ENCODE measurements around the gene NEDD4L.
"Not testable (repeated sequence)": the region's sequence is repeated elsewhere in the genome, so short reads cannot be mapped to it uniquely, and the experiment has no call there.

NEDD4L gene

GRCh38 chr18:58280191-58280590 is 236.2 kb downstream of the NEDD4L start:
- no peak for TF ChIP-seq RARB (CRISPR knock-in tag; IDR thresholded peaks at IDR 0.05)
- TF ChIP-seq PPARA (CRISPR knock-in tag; IDR thresholded peaks at IDR 0.05; ENCODE audit: borderline replicate concordance) = no peak
- TF ChIP-seq CSDC2 (CRISPR knock-in tag; IDR thresholded peaks at IDR 0.05) = no peak
- no peak for TF ChIP-seq OSR1 (CRISPR knock-in tag; IDR thresholded peaks at IDR 0.05)
- no peak for TF ChIP-seq ZFP3 (CRISPR knock-in tag; IDR thresholded peaks at IDR 0.05)
- TF ChIP-seq TCF4 (CRISPR knock-in tag; IDR thresholded peaks at IDR 0.05; ENCODE audit: borderline replicate concordance) = no peak
- no peak for TF ChIP-seq TOX (CRISPR knock-in tag; IDR thresholded peaks at IDR 0.05; ENCODE audit: borderline replicate concordance)
- no peak for TF ChIP-seq BACH2 (CRISPR knock-in tag; IDR thresholded peaks at IDR 0.05; ENCODE audit: borderline replicate concordance)
- no peak for TF ChIP-seq GLIS3 (CRISPR knock-in tag; IDR thresholded peaks at IDR 0.05)
- TF ChIP-seq ZNF565 (CRISPR knock-in tag; conservative IDR thresholded peaks at IDR 0.05; ENCODE audit: low read depth) = no peak
- TF ChIP-seq, protein P1, sequence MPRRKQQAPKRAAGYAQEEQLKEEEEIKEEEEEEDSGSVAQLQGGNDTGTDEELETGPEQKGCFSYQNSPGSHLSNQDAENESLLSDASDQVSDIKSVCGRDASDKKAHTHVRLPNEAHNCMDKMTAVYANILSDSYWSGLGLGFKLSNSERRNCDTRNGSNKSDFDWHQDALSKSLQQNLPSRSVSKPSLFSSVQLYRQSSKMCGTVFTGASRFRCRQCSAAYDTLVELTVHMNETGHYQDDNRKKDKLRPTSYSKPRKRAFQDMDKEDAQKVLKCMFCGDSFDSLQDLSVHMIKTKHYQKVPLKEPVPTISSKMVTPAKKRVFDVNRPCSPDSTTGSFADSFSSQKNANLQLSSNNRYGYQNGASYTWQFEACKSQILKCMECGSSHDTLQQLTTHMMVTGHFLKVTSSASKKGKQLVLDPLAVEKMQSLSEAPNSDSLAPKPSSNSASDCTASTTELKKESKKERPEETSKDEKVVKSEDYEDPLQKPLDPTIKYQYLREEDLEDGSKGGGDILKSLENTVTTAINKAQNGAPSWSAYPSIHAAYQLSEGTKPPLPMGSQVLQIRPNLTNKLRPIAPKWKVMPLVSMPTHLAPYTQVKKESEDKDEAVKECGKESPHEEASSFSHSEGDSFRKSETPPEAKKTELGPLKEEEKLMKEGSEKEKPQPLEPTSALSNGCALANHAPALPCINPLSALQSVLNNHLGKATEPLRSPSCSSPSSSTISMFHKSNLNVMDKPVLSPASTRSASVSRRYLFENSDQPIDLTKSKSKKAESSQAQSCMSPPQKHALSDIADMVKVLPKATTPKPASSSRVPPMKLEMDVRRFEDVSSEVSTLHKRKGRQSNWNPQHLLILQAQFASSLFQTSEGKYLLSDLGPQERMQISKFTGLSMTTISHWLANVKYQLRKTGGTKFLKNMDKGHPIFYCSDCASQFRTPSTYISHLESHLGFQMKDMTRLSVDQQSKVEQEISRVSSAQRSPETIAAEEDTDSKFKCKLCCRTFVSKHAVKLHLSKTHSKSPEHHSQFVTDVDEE (CRISPR knock-in tag; IDR thresholded peaks at IDR 0.05) = no peak
- TF ChIP-seq, protein P2, sequence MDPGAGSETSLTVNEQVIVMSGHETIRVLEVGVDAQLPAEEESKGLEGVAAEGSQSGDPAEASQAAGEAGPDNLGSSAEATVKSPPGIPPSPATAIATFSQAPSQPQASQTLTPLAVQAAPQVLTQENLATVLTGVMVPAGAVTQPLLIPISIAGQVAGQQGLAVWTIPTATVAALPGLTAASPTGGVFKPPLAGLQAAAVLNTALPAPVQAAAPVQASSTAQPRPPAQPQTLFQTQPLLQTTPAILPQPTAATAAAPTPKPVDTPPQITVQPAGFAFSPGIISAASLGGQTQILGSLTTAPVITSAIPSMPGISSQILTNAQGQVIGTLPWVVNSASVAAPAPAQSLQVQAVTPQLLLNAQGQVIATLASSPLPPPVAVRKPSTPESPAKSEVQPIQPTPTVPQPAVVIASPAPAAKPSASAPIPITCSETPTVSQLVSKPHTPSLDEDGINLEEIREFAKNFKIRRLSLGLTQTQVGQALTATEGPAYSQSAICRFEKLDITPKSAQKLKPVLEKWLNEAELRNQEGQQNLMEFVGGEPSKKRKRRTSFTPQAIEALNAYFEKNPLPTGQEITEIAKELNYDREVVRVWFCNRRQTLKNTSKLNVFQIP (CRISPR knock-in tag; IDR thresholded peaks at IDR 0.05; ENCODE audit: borderline replicate concordance, low read depth) = no peak
- no peak for ATAC-seq

- not testable (repeated sequence) for ATAC-seq
These were observed 238.8 kb downstream of the NEDD4L start for GRCh38 chr18:58282872-58283271.

GRCh38 chr18:58284699-58285448 is 240.8 kb downstream of the NEDD4L start:
- no peak for TF ChIP-seq BACH2 (CRISPR knock-in tag; IDR thresholded peaks at IDR 0.05; ENCODE audit: borderline replicate concordance)
- TF ChIP-seq ZFP3 (CRISPR knock-in tag; IDR thresholded peaks at IDR 0.05) = no peak
- no peak for TF ChIP-seq ZFP30 (CRISPR knock-in tag; IDR thresholded peaks at IDR 0.05)
- no peak for TF ChIP-seq SNAI2 (CRISPR knock-in tag; IDR thresholded peaks at IDR 0.05)
- no peak for TF ChIP-seq ESRRG (CRISPR knock-in tag; IDR thresholded peaks at IDR 0.05)
- no peak for ATAC-seq

DNA sequence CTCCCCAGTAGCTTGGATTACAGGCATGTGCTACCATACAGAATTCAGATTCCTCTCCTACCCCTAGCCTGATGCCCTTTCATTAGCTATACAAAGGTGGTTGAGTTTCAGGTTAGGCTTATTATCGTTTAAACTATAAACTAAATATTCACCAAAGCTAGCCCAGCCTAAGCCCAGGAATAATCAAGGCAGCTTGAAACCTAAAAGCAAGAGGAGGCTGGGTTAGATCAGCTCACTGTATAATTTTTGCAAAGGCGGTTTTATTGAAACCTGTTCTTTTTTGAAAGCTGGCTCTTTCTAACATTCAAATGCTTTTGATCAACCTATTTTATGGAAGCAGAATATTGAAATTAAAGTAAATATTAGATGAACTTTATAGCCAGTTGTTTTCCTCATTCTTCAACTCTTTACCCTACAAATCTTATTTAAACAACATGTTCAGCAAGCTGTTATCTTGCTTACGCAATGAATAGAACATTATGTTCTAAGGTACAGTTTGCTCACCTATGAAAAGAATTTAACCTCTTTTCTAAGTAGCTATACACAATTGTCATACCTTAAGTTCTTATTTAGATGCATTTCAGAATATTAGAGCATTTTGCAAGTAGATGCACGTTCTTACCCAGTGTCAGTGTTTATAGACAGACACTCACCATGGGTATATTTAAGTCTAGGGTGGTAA is 241.6 kb downstream of the NEDD4L start:
- TF ChIP-seq CREB5 (CRISPR knock-in tag; IDR thresholded peaks at IDR 0.05; ENCODE audit: low read depth) (no peak), ZC3H10 (CRISPR knock-in tag; IDR thresholded peaks at IDR 0.05) (no peak), ZNF565 (CRISPR knock-in tag; conservative IDR thresholded peaks at IDR 0.05; ENCODE audit: low read depth) (no peak), ZNF70 (CRISPR knock-in tag; IDR thresholded peaks at IDR 0.05) (no peak), TCF4 (CRISPR knock-in tag; IDR thresholded peaks at IDR 0.05; ENCODE audit: borderline replicate concordance) (no peak), OSR1 (CRISPR knock-in tag; IDR thresholded peaks at IDR 0.05) (no peak), RARB (CRISPR knock-in tag; IDR thresholded peaks at IDR 0.05) (no peak), GLIS3 (CRISPR knock-in tag; IDR thresholded peaks at IDR 0.05) (no peak), ZFP3 (CRISPR knock-in tag; IDR thresholded peaks at IDR 0.05) (no peak), ISL1 (CRISPR knock-in tag; IDR thresholded peaks at IDR 0.05) (no peak), ESRRG (CRISPR knock-in tag; IDR thresholded peaks at IDR 0.05) (no peak), ZNF8 (CRISPR knock-in tag; IDR thresholded peaks at IDR 0.05) (no peak), ARNTL (CRISPR knock-in tag; IDR thresholded peaks at IDR 0.05; ENCODE audit: borderline replicate concordance, low read depth) (no peak), BACH2 (CRISPR knock-in tag; IDR thresholded peaks at IDR 0.05; ENCODE audit: borderline replicate concordance) (no peak), ZFP30 (CRISPR knock-in tag; IDR thresholded peaks at IDR 0.05) (no peak), SNAI2 (CRISPR knock-in tag; IDR thresholded peaks at IDR 0.05) (no peak)
- TF ChIP-seq, protein P1 (CRISPR knock-in tag; IDR thresholded peaks at IDR 0.05) = no peak
- TF ChIP-seq, protein P3, sequence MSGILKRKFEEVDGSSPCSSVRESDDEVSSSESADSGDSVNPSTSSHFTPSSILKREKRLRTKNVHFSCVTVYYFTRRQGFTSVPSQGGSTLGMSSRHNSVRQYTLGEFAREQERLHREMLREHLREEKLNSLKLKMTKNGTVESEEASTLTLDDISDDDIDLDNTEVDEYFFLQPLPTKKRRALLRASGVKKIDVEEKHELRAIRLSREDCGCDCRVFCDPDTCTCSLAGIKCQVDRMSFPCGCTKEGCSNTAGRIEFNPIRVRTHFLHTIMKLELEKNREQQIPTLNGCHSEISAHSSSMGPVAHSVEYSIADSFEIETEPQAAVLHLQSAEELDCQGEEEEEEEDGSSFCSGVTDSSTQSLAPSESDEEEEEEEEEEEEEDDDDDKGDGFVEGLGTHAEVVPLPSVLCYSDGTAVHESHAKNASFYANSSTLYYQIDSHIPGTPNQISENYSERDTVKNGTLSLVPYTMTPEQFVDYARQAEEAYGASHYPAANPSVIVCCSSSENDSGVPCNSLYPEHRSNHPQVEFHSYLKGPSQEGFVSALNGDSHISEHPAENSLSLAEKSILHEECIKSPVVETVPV (CRISPR knock-in tag; IDR thresholded peaks at IDR 0.05) = no peak
- TF ChIP-seq, protein P2 (CRISPR knock-in tag; IDR thresholded peaks at IDR 0.05; ENCODE audit: borderline replicate concordance, low read depth) = no peak
- no peak for ATAC-seq
